GM12878 (cell line): ENCODE data around the gene OXCT1. TPM values are rescaled to one million over a fixed set of nuclear protein-coding genes. Genes with fewer than 3 reads are reported as not detected.

Experiments used
- ATAC-seq: fragments of 200-7000 bp; cut with Tn5 transposase; 3 replicates; pipeline ENCODE4 v1.9.1; 2020; ENCODE audit warnings: mild to moderate bottlenecking, moderate library complexity
- BruUV-seq: library from RNA; stranded (reverse); fragments of 400-500 nt; replicated peaks from 2 replicates; lab custom pipeline; 2021; lab: Mats Ljungman, UMichigan
- CTCF ChIA-PET: fragments of 300-600 bp; sonication (Branson Sonifier 250); formaldehyde crosslinking; extraction: SDS; loops from one replicate; lab custom pipeline; 2021; ENCODE audit warnings: inconsistent platforms; lab: Yijun Ruan, JAX
- POLR2A ChIA-PET: fragments of 350-600 bp; formaldehyde crosslinking; extraction: SDS; loops from one replicate; lab custom pipeline; 2021; ENCODE audit warnings: inconsistent platforms; lab: Charles Lee
- RAD21 ChIA-PET: fragments of 300-600 bp; sonication (Branson Sonifier 250); formaldehyde crosslinking; loops from one replicate; lab custom pipeline; 2023; ENCODE audit warnings: antibody characterized with exemption; ENCODE audit not compliant: unreplicated experiment; lab: Charles Lee
- SMC1A ChIA-PET: fragments of 300-600 bp; sonication (Branson Sonifier 250); formaldehyde crosslinking; loops from one replicate; lab custom pipeline; 2023; ENCODE audit not compliant: unreplicated experiment, uncharacterized antibody; lab: Charles Lee
- DNase-seq: peaks from one replicate; pipeline ENCODE4 v3.0.0-alpha.2; 2011; ENCODE audit warnings: low read depth, low spot score
- FAIRE-seq: peaks from 3 replicates; lab custom pipeline; 2011; peaks lifted over from hg19 to GRCh38; lab: Jason Lieb, UNC
- H2AFZ ChIP-seq: 2 replicates; pipeline ENCODE4 v1.6.0; 2011; ENCODE audit warnings: low read depth, low read length, control low read depth; ENCODE audit not compliant: control insufficient read depth
- H3K27ac ChIP-seq: 2 replicates; pipeline ENCODE4 v1.5.1; 2011; ENCODE audit warnings: control low read depth; ENCODE audit not compliant: control insufficient read depth, insufficient read depth
- H3K27me3 ChIP-seq, 2 experiments: replicated peaks in 1 of 2; 2 replicates each; pipeline versions ENCODE4 v1.6.0 to v1.6.1; 2011; ENCODE audit warnings: low read length in 1 of 2; ENCODE audit not compliant: control insufficient read depth in 2 of 2, insufficient read depth in 2 of 2
- H3K36me3 ChIP-seq, 2 experiments: 2 replicates each; pipeline ENCODE4 v1.5.1; 2011; ENCODE audit warnings: low read length in 1 of 2; ENCODE audit not compliant: control insufficient read depth in 2 of 2, insufficient read depth in 2 of 2
- H3K4me1 ChIP-seq: 2 replicates; pipeline ENCODE4 v1.6.1; 2011; ENCODE audit warnings: mild to moderate bottlenecking, low read length, moderate library complexity, mixed read lengths; ENCODE audit not compliant: control insufficient read depth, insufficient read depth
- H3K4me2 ChIP-seq: 2 replicates; pipeline ENCODE4 v1.6.0; 2011; ENCODE audit warnings: control low read depth; ENCODE audit not compliant: control insufficient read depth, insufficient read depth
- H3K4me3 ChIP-seq: fragments of 200-600 bp; sonication (generic); 2 replicates; pipeline ENCODE4 v1.5.1; 2016
- H3K79me2 ChIP-seq: 2 replicates; pipeline ENCODE4 v1.6.0; 2011; ENCODE audit warnings: low read length; ENCODE audit not compliant: control insufficient read depth, insufficient read depth
- H3K9ac ChIP-seq: 2 replicates; pipeline ENCODE4 v1.8.0; 2011; ENCODE audit warnings: low read length, control low read depth, mixed read lengths; ENCODE audit not compliant: control insufficient read depth, insufficient read depth
- H3K9me3 ChIP-seq: replicated peaks from 3 replicates; pipeline ENCODE4 v1.5.1; 2011; ENCODE audit warnings: mild to moderate bottlenecking, low read length; ENCODE audit not compliant: control insufficient read depth, insufficient read depth
- H4K20me1 ChIP-seq: 2 replicates; pipeline ENCODE4 v1.6.0; 2011; ENCODE audit not compliant: control insufficient read depth, insufficient read depth
- BACH1 ChIP-seq: fragments of 450-650 bp; IDR thresholded peaks from 2 replicates; pipeline ENCODE4 v1.6.1; 2017; ENCODE audit warnings: mild to moderate bottlenecking, borderline replicate concordance
- BCLAF1 ChIP-seq: fragments of 450-650 bp; IDR thresholded peaks from 2 replicates; pipeline ENCODE4 v1.6.1; 2017; ENCODE audit warnings: antibody characterized with exemption, mild to moderate bottlenecking, moderate library complexity
- HDAC2 ChIP-seq: fragments of 200-600 bp; sonication (generic); IDR thresholded peaks from 2 replicates; pipeline ENCODE4 v1.6.1; 2017
- IKZF2 ChIP-seq, 2 experiments: fragments of 450-650 bp; IDR thresholded peaks; 2 replicates each; pipeline ENCODE4 v1.6.1; 2017; ENCODE audit warnings: mild to moderate bottlenecking in 2 of 2, moderate library complexity in 2 of 2
- MTA3 ChIP-seq: IDR thresholded peaks from 2 replicates; pipeline ENCODE4 v1.6.1; 2012; ENCODE audit warnings: low read length, inconsistent platforms, borderline replicate concordance
- PAX8 ChIP-seq: fragments of 450-650 bp; IDR thresholded peaks from 2 replicates; pipeline ENCODE4 v1.6.1; 2017; ENCODE audit warnings: mild to moderate bottlenecking, moderate library complexity
- POLR2AphosphoS5 ChIP-seq: IDR thresholded peaks from 2 replicates; pipeline ENCODE4 v1.6.1; 2011; ENCODE audit warnings: mild to moderate bottlenecking, low read length, inconsistent platforms
- SIX5 ChIP-seq: IDR thresholded peaks from 2 replicates; pipeline ENCODE4 v1.6.1; 2011; ENCODE audit warnings: mild to moderate bottlenecking, low read depth, low read length, moderate library complexity; ENCODE audit not compliant: severe bottlenecking
- TBL1XR1 ChIP-seq: IDR thresholded peaks from 2 replicates; pipeline ENCODE4 v1.6.1; 2012; ENCODE audit warnings: low read depth, low read length, improper control_type of control experiment
- ZNF687 ChIP-seq: fragments of 450-650 bp; IDR thresholded peaks from 2 replicates; pipeline ENCODE4 v1.6.1; 2017; ENCODE audit warnings: mild to moderate bottlenecking, moderate library complexity
- WGBS: methylation state at CpG from one replicate; pipeline ENCODE4 v1.1.6; 2016; ENCODE audit warnings: low lambda C conversion rate; ENCODE audit not compliant: insufficient replicate concordance, insufficient coverage; ENCODE audit errors: missing lambda C conversion rate; 5-methylcytosine and 5-hydroxymethylcytosine counted together
- in situ Hi-C: fragments of 300-500 bp; cut with MboI; formaldehyde crosslinking; loops from 9 replicates; pipeline ENCODE4 v1.14.3; 2018; ENCODE audit warnings: mixed read lengths
- intact Hi-C: fragments of 100-400 bp; cut with micrococcal nuclease; formaldehyde crosslinking; loops from one replicate; pipeline ENCODE4 v1.14.2; 2022; ENCODE audit not compliant: unreplicated experiment
- polyA plus RNA-seq, 11 experiments: library from polyadenylated mRNA; depleted of rRNA in 4 of 11; unstranded in 6 of 11; stranded (reverse) in 5 of 11; fragments of >200 nt; fragmentation: Nextera tagmentation in 4 of 11; fragmentation: Illumina TruSeq in 1 of 11; extraction: Ambion mirVana in 4 of 11; extraction: Trizol in 1 of 11; gene quantifications; 1 replicate in 1 of 11; 2 replicates in 10 of 11; pipeline versions ENCODE4 v1.2.1 to v1.2.3, GENCODE V29; 2011 to 2016; ENCODE audit warnings: inconsistent platforms in 2 of 11, missing spikeins in 2 of 11, low read depth in 1 of 11
- total RNA-seq, 4 experiments: library from RNA; depleted of rRNA in 3 of 4; stranded (reverse); fragments of >200 nt in 3 of 4; fragmentation: Illumina TruSeq in 1 of 4; extraction: Trizol in 1 of 4; gene quantifications; 2 replicates each; pipeline versions ENCODE4 v1.2.1 to v1.2.3, GENCODE V29; 2013 to 2021

Gene OXCT1
- total and polyA plus RNA-seq, 10 of the 15 experiments (the other 5 are each of a cell fraction or from before 2014, with no cell fraction given), result 46.9 to 103 (median 70.5) TPM

- TF ChIP-seq BACH1, result no peak
- no peak for TF ChIP-seq ZNF687
- TF ChIP-seq PAX8, result no peak
- no peak for TF ChIP-seq TBL1XR1
- TF ChIP-seq SIX5, result no peak
- TF ChIP-seq MTA3, result no peak
These were observed 93.8 kb downstream of the OXCT1 start (continued) for GRCh38 chr5:41776435-41776834.

- RAD21 ChIA-PET, result no interaction called here
- no peaks in the 10 kb centered on the region for H3K79me2 ChIP-seq
- SMC1A ChIA-PET, result interaction anchor here (0.6 to 2.7 kb wide), 7 partner anchors 9 to 69 kb away, joined by 3 to 17 read pairs (median 3); no protein-coding TSS in a partner anchor
- CTCF ChIA-PET, result interaction anchor here (0.8 to 2.7 kb wide), 6 partner anchors 9 to 69 kb away, joined by 3 to 9 read pairs (median 4); no protein-coding TSS in a partner anchor
- no peak overlapping the region for H3K9ac ChIP-seq
- intact Hi-C loops (no loop called here), in situ Hi-C loops (no loop called here)
- DNase-seq, result no peak
- H3K36me3 ChIP-seq, result no peaks in the 10 kb centered on the region; a peak in 1 of 4 replicates
- no TSS peak for BruUV-seq
- WGBS, result 93% methylated on average over 1 of the region's 1 CpG
- POLR2A ChIA-PET, result interaction anchor here (0.6 to 0.8 kb wide), 3 partner anchors 10 to 61 kb away, joined by 3 to 7 read pairs (median 3); no protein-coding TSS in a partner anchor
- FAIRE-seq, result no peak
- no peak overlapping the region for H3K4me3 ChIP-seq
- no peak overlapping the region for H3K4me2 ChIP-seq
- no peak for ATAC-seq
- no peak overlapping the region for H3K27ac ChIP-seq
- H3K9me3 ChIP-seq, result no peaks in the 10 kb centered on the region
- TF ChIP-seq HDAC2 (no peak), POLR2AphosphoS5 (no peak), BCLAF1 (no peak), IKZF2 (IDR thresholded peaks at IDR 0.05) (no peak)
- H3K27me3 ChIP-seq, result no peaks in the 10 kb centered on the region
- peaks cover 27% of the 10 kb centered on the region for H3K4me1 ChIP-seq
- H2AFZ ChIP-seq, result no peak overlapping the region
- no peaks in the 10 kb centered on the region for H4K20me1 ChIP-seq
These were observed 96.4 kb downstream of the OXCT1 start for GRCh38 chr5:41773799-41774198.
